H9 (cell line): ENCODE measurements around the gene SEMA5A. TPM values are rescaled to one million over a fixed set of nuclear protein-coding genes. Genes with fewer than 3 reads are reported as not detected.

Experiments
- DNase-seq: peaks from one replicate; pipeline ENCODE4 v3.0.0-alpha.2; 2017
- H2AFZ ChIP-seq: one replicate; pipeline ENCODE4 v1.6.1; 2013; ENCODE audit warnings: mild to moderate bottlenecking, low read length, control low read depth, moderate library complexity
- H2AK5ac ChIP-seq: 2 replicates; pipeline ENCODE4 v1.6.1; 2013; ENCODE audit warnings: low read length, control low read depth, mixed read lengths; ENCODE audit not compliant: insufficient read length
- H2BK120ac ChIP-seq: one replicate; pipeline ENCODE4 v1.6.1; 2013; ENCODE audit warnings: low read depth, mild to moderate bottlenecking, low read length, control low read depth, inconsistent platforms; ENCODE audit not compliant: poor library complexity, severe bottlenecking
- H2BK12ac ChIP-seq: 2 replicates; pipeline ENCODE4 v1.6.1; 2013; ENCODE audit warnings: low read length, control low read depth, mixed read lengths, low read depth; ENCODE audit not compliant: insufficient read length
- H2BK15ac ChIP-seq: 2 replicates; pipeline ENCODE4 v1.6.1; 2013; ENCODE audit warnings: low read depth, low read length, control low read depth
- H2BK20ac ChIP-seq: one replicate; pipeline ENCODE4 v1.6.1; 2013; ENCODE audit warnings: low read depth, mild to moderate bottlenecking, low read length, control low read depth, inconsistent platforms; ENCODE audit not compliant: poor library complexity, severe bottlenecking
- H2BK5ac ChIP-seq: 2 replicates; pipeline ENCODE4 v1.6.1; 2013; ENCODE audit warnings: low read length, control low read depth, mixed read lengths; ENCODE audit not compliant: insufficient read length
- H3K14ac ChIP-seq: 2 replicates; pipeline ENCODE4 v1.6.1; 2013; ENCODE audit warnings: low read length, control low read depth; ENCODE audit not compliant: insufficient read depth
- H3K18ac ChIP-seq: 2 replicates; pipeline ENCODE4 v1.6.1; 2013; ENCODE audit warnings: low read depth, mild to moderate bottlenecking, mixed read lengths, low read length, control low read depth; ENCODE audit not compliant: insufficient read length
- H3K23ac ChIP-seq: 2 replicates; pipeline ENCODE4 v1.6.1; 2013; ENCODE audit warnings: low read length, control low read depth, mixed read lengths, low read depth; ENCODE audit not compliant: insufficient read length
- H3K23me2 ChIP-seq: 2 replicates; pipeline ENCODE4 v1.6.1; 2013; ENCODE audit warnings: low read depth, mild to moderate bottlenecking, mixed read lengths, low read length, control low read depth; ENCODE audit not compliant: insufficient read length, poor library complexity, severe bottlenecking
- H3K27ac ChIP-seq: 2 replicates; pipeline ENCODE4 v1.5.1; 2013; ENCODE audit warnings: low read length, control low read depth, mixed read lengths, low read depth; ENCODE audit not compliant: insufficient read length
- H3K27me3 ChIP-seq: 2 replicates; pipeline ENCODE4 v1.6.1; 2013; ENCODE audit warnings: low read length, control low read depth, inconsistent platforms; ENCODE audit not compliant: insufficient read depth
- H3K4ac ChIP-seq: 2 replicates; pipeline ENCODE4 v1.6.1; 2013; ENCODE audit warnings: low read depth, mild to moderate bottlenecking, control low read depth, inconsistent platforms, low read length, moderate library complexity
- H3K4me1 ChIP-seq: 2 replicates; pipeline ENCODE4 v1.6.1; 2013; ENCODE audit warnings: low read length, control low read depth, inconsistent platforms; ENCODE audit not compliant: insufficient read depth
- H3K4me2 ChIP-seq: 2 replicates; pipeline ENCODE4 v1.6.1; 2013; ENCODE audit warnings: low read length, control low read depth, mixed read lengths; ENCODE audit not compliant: insufficient read length, insufficient read depth
- H3K56ac ChIP-seq: 2 replicates; pipeline ENCODE4 v1.6.1; 2013; ENCODE audit warnings: low read depth, mild to moderate bottlenecking, mixed read lengths, low read length, control low read depth; ENCODE audit not compliant: insufficient read length
- H3K79me1 ChIP-seq: 2 replicates; pipeline ENCODE4 v1.6.1; 2013; ENCODE audit warnings: low read depth, mild to moderate bottlenecking, moderate library complexity, low read length, control low read depth, inconsistent platforms; ENCODE audit not compliant: insufficient read depth, poor library complexity, severe bottlenecking
- H3K79me2 ChIP-seq: 2 replicates; pipeline ENCODE4 v1.6.1; 2013; ENCODE audit warnings: low read length, control low read depth, inconsistent platforms; ENCODE audit not compliant: insufficient read depth
- H3K9ac ChIP-seq: 2 replicates; pipeline ENCODE4 v1.6.1; 2013; ENCODE audit warnings: low read length, control low read depth, mixed read lengths; ENCODE audit not compliant: insufficient read length; ENCODE audit errors: extremely low read depth
- H3K9me3 ChIP-seq: one replicate; pipeline ENCODE4 v1.6.1; 2013; ENCODE audit warnings: low read depth, low read length, inconsistent platforms; ENCODE audit not compliant: control insufficient read depth
- H3T11ph ChIP-seq: one replicate; pipeline ENCODE4 v1.6.1; 2013; ENCODE audit warnings: mild to moderate bottlenecking, low read length, control low read depth, inconsistent platforms
- H4K20me1 ChIP-seq: one replicate; pipeline ENCODE4 v1.6.1; 2013; ENCODE audit not compliant: control insufficient read depth, insufficient read length, insufficient read depth
- H4K5ac ChIP-seq: 2 replicates; pipeline ENCODE4 v1.6.1; 2013; ENCODE audit warnings: low read depth, mild to moderate bottlenecking, mixed read lengths, low read length, control low read depth; ENCODE audit not compliant: insufficient read length
- H4K8ac ChIP-seq: replicated peaks from 2 replicates; pipeline ENCODE4 v1.6.1; 2013; ENCODE audit warnings: low read length, control low read depth, mixed read lengths, low read depth; ENCODE audit not compliant: insufficient read length
- H4K91ac ChIP-seq: 2 replicates; pipeline ENCODE4 v1.6.1; 2013; ENCODE audit warnings: low read depth, mild to moderate bottlenecking, moderate library complexity, mixed read lengths, low read length, control low read depth; ENCODE audit not compliant: insufficient read length
- H3K27ac Mint-ChIP-seq, 3 experiments: 2 replicates in 2 of 3; 3 replicates in 1 of 3; pipeline ENCODE4 v1.8.0; 2020 to 2021; ENCODE audit warnings: mixed read lengths in 3 of 3, mild to moderate bottlenecking in 1 of 3, moderate library complexity in 1 of 3
- H3K27me3 Mint-ChIP-seq: 2 replicates; pipeline ENCODE4 v1.8.0; 2021; ENCODE audit warnings: low read depth, mild to moderate bottlenecking, moderate library complexity, mixed read lengths
- H3K36me3 Mint-ChIP-seq, 3 experiments: 2 replicates in 2 of 3; 3 replicates in 1 of 3; pipeline ENCODE4 v1.8.0; 2020 to 2021; ENCODE audit warnings: low read depth in 3 of 3, mixed read lengths in 3 of 3; ENCODE audit not compliant: insufficient read depth in 1 of 3
- H3K4me1 Mint-ChIP-seq, 2 experiments: 2 replicates each; pipeline ENCODE4 v1.8.0; 2020; ENCODE audit warnings: mixed read lengths in 2 of 2
- H3K4me3 Mint-ChIP-seq, 2 experiments: 2 replicates in 1 of 2; 3 replicates in 1 of 2; pipeline ENCODE4 v1.8.0; 2020 to 2021; ENCODE audit warnings: mild to moderate bottlenecking in 2 of 2, mixed read lengths in 2 of 2, moderate library complexity in 1 of 2
- H3K9me3 Mint-ChIP-seq, 2 experiments: 2 replicates in 1 of 2; 3 replicates in 1 of 2; pipeline ENCODE4 v1.8.0; 2020; ENCODE audit warnings: mild to moderate bottlenecking in 2 of 2, mixed read lengths in 2 of 2, moderate library complexity in 1 of 2
- WGBS: extraction: QIAGEN DNeasy Blood & Tissue Kit; methylation state at CpG from one replicate; pipeline ENCODE4 v1.1.7; 2013; ENCODE audit warnings: missing lambda C conversion rate, low lambda C conversion rate, mixed read lengths; ENCODE audit not compliant: insufficient read length; ENCODE audit errors: extremely low coverage; 5-methylcytosine and 5-hydroxymethylcytosine counted together
- total RNA-seq: library from RNA; stranded (reverse); gene quantifications from 2 replicates; pipeline ENCODE4 v1.2.1, GENCODE V29; 2021
- TF ChIP-seq, protein P1 (sequence below): fragments of 200-600 bp; sonication (generic); conservative IDR thresholded peaks from 3 replicates; pipeline ENCODE4 v1.8.0; 2021; ENCODE audit warnings: antibody characterized with exemption, mild to moderate bottlenecking

The SEMA5A gene
- total RNA-seq, 1 experiment from 2014 or later, result 4.3 TPM

DNA sequence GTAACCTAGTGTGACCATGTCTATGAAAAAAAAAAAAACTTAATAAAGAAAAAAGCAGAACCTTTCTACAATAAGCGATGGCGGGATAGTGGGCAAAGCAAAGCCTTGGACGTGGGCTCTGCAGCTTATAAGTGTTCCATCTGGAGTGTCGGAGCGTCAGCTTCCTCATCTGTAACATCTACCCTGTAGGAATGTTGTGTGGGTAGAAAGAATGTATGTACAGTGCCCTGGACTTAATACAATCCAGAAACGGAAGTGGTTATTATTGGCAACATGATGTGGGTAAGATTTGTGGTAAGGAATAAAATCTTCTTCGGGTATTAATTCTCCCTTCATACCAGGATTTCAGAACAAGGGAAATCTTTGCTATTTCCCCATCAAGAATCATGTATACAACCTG lies 66.5 kb downstream of the SEMA5A start:
- no peak overlapping the region for H2BK12ac ChIP-seq
- H3K14ac ChIP-seq, result no peak overlapping the region
- no peaks in the 10 kb centered on the region for H4K20me1 ChIP-seq
- no peak overlapping the region for H3K4me3 Mint-ChIP-seq
- peaks cover 2% of the 10 kb centered on the region; the same call in 1 of the 2 replicates for H3K4me1 ChIP-seq
- WGBS, result no CpG with 5 or more reads among the region's 7 CpGs
- peaks cover 16 to 17% of the 10 kb centered on the region in 2 experiments for H3K4me1 Mint-ChIP-seq
- no peak overlapping the region for H4K8ac ChIP-seq
- no peak overlapping the region for H4K5ac ChIP-seq
- H3K56ac ChIP-seq, result no peak overlapping the region
- H3K27ac ChIP-seq, result no peak overlapping the region
- peaks cover 21 to 27% of the 10 kb centered on the region in 2 experiments for H3K9me3 Mint-ChIP-seq
- TF ChIP-seq, protein P1, sequence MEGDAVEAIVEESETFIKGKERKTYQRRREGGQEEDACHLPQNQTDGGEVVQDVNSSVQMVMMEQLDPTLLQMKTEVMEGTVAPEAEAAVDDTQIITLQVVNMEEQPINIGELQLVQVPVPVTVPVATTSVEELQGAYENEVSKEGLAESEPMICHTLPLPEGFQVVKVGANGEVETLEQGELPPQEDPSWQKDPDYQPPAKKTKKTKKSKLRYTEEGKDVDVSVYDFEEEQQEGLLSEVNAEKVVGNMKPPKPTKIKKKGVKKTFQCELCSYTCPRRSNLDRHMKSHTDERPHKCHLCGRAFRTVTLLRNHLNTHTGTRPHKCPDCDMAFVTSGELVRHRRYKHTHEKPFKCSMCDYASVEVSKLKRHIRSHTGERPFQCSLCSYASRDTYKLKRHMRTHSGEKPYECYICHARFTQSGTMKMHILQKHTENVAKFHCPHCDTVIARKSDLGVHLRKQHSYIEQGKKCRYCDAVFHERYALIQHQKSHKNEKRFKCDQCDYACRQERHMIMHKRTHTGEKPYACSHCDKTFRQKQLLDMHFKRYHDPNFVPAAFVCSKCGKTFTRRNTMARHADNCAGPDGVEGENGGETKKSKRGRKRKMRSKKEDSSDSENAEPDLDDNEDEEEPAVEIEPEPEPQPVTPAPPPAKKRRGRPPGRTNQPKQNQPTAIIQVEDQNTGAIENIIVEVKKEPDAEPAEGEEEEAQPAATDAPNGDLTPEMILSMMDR, result no peak
- H3K27ac Mint-ChIP-seq, result no peak overlapping the region
- H3K79me1 ChIP-seq, result no peaks in the 10 kb centered on the region
- H3K27me3 ChIP-seq, result no peaks in the 10 kb centered on the region
- no peak overlapping the region for H4K91ac ChIP-seq
- no peak overlapping the region for H2AK5ac ChIP-seq
- no peak overlapping the region for H2BK20ac ChIP-seq
- no peak overlapping the region for H2AFZ ChIP-seq
- H3K23me2 ChIP-seq, result no peaks in the 10 kb centered on the region
- H3T11ph ChIP-seq, result no peak overlapping the region
- no peaks in the 10 kb centered on the region for H3K9me3 ChIP-seq
- no peak overlapping the region for H2BK15ac ChIP-seq
- H3K4ac ChIP-seq, result no peak overlapping the region
- H3K18ac ChIP-seq, result no peak overlapping the region
- no peak for DNase-seq
- no peak overlapping the region for H2BK120ac ChIP-seq
- H3K23ac ChIP-seq, result no peak overlapping the region
- no peak overlapping the region for H3K9ac ChIP-seq
- peaks cover 1% of the 10 kb centered on the region; the same call in 1 of the 2 replicates for H3K27me3 Mint-ChIP-seq
- peaks cover 13 to 33% (median 26%) of the 10 kb centered on the region in 3 experiments for H3K36me3 Mint-ChIP-seq
- H2BK5ac ChIP-seq, result no peak overlapping the region
- no peak overlapping the region for H3K4me2 ChIP-seq
- no peaks in the 10 kb centered on the region for H3K79me2 ChIP-seq
